ENCODE results near the gene FOXJ2.

DNA sequence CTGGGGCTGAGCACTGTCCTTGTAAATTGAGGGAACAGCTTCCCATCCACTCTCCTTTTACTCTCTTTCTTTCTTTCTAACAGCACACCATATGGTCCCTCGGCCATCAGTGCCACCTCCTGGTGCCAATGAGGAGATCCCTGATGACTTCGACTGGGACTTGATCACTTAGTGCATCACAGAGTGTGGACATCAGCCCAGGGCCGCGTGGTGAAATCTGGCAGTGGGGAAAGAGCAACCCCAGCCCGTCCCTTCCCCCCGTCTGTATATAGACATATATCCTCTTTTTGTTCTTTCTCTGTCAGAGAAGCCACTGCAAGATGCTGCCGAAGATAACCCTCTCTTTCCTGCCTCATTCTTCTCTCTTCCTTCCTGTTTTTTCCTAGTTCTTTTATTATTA is 20.2 kb downstream of the FOXJ2 start:
- TF ChIP-seq, protein P1, sequence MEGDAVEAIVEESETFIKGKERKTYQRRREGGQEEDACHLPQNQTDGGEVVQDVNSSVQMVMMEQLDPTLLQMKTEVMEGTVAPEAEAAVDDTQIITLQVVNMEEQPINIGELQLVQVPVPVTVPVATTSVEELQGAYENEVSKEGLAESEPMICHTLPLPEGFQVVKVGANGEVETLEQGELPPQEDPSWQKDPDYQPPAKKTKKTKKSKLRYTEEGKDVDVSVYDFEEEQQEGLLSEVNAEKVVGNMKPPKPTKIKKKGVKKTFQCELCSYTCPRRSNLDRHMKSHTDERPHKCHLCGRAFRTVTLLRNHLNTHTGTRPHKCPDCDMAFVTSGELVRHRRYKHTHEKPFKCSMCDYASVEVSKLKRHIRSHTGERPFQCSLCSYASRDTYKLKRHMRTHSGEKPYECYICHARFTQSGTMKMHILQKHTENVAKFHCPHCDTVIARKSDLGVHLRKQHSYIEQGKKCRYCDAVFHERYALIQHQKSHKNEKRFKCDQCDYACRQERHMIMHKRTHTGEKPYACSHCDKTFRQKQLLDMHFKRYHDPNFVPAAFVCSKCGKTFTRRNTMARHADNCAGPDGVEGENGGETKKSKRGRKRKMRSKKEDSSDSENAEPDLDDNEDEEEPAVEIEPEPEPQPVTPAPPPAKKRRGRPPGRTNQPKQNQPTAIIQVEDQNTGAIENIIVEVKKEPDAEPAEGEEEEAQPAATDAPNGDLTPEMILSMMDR (conservative IDR thresholded peaks at IDR 0.05), result no peak
- TF ChIP-seq EZH2 (IDR thresholded peaks at IDR 0.05; ENCODE audit: low read depth), result no peak

All from PC-9 (cell line).